GM12878 (cell line): Measurements from ENCODE around the gene SRC. TPM values are rescaled to one million over a fixed set of nuclear protein-coding genes. Genes with fewer than 3 reads are reported as not detected.

ENCODE experiments used
- ATAC-seq: fragments of 200-7000 bp; cut with Tn5 transposase; 3 replicates; pipeline ENCODE4 v1.9.1; 2020; ENCODE audit warnings: mild to moderate bottlenecking, moderate library complexity
- BruUV-seq: library from RNA; stranded (reverse); fragments of 400-500 nt; replicated peaks from 2 replicates; lab custom pipeline; 2021; lab: Mats Ljungman, UMichigan
- CTCF ChIA-PET: fragments of 300-600 bp; sonication (Branson Sonifier 250); formaldehyde crosslinking; extraction: SDS; loops from one replicate; lab custom pipeline; 2021; ENCODE audit warnings: inconsistent platforms; lab: Yijun Ruan, JAX
- POLR2A ChIA-PET: fragments of 350-600 bp; formaldehyde crosslinking; extraction: SDS; loops from one replicate; lab custom pipeline; 2021; ENCODE audit warnings: inconsistent platforms; lab: Charles Lee
- RAD21 ChIA-PET: fragments of 300-600 bp; sonication (Branson Sonifier 250); formaldehyde crosslinking; loops from one replicate; lab custom pipeline; 2023; ENCODE audit warnings: antibody characterized with exemption; ENCODE audit not compliant: unreplicated experiment; lab: Charles Lee
- SMC1A ChIA-PET: fragments of 300-600 bp; sonication (Branson Sonifier 250); formaldehyde crosslinking; loops from one replicate; lab custom pipeline; 2023; ENCODE audit not compliant: unreplicated experiment, uncharacterized antibody; lab: Charles Lee
- DNase-seq: peaks from one replicate; pipeline ENCODE4 v3.0.0-alpha.2; 2011; ENCODE audit warnings: low read depth, low spot score
- FAIRE-seq: peaks from 3 replicates; lab custom pipeline; 2011; peaks lifted over from hg19 to GRCh38; lab: Jason Lieb, UNC
- H2AFZ ChIP-seq: 2 replicates; pipeline ENCODE4 v1.6.0; 2011; ENCODE audit warnings: low read depth, low read length, control low read depth; ENCODE audit not compliant: control insufficient read depth
- H3K27ac ChIP-seq: 2 replicates; pipeline ENCODE4 v1.5.1; 2011; ENCODE audit warnings: control low read depth; ENCODE audit not compliant: control insufficient read depth, insufficient read depth
- H3K27me3 ChIP-seq, 2 experiments: replicated peaks in 1 of 2; 2 replicates each; pipeline versions ENCODE4 v1.6.0 to v1.6.1; 2011; ENCODE audit warnings: low read length in 1 of 2; ENCODE audit not compliant: control insufficient read depth in 2 of 2, insufficient read depth in 2 of 2
- H3K36me3 ChIP-seq, 2 experiments: 2 replicates each; pipeline ENCODE4 v1.5.1; 2011; ENCODE audit warnings: low read length in 1 of 2; ENCODE audit not compliant: control insufficient read depth in 2 of 2, insufficient read depth in 2 of 2
- H3K4me1 ChIP-seq: 2 replicates; pipeline ENCODE4 v1.6.1; 2011; ENCODE audit warnings: mild to moderate bottlenecking, low read length, moderate library complexity, mixed read lengths; ENCODE audit not compliant: control insufficient read depth, insufficient read depth
- H3K4me2 ChIP-seq: 2 replicates; pipeline ENCODE4 v1.6.0; 2011; ENCODE audit warnings: control low read depth; ENCODE audit not compliant: control insufficient read depth, insufficient read depth
- H3K4me3 ChIP-seq: fragments of 200-600 bp; sonication (generic); 2 replicates; pipeline ENCODE4 v1.5.1; 2016
- H3K79me2 ChIP-seq: 2 replicates; pipeline ENCODE4 v1.6.0; 2011; ENCODE audit warnings: low read length; ENCODE audit not compliant: control insufficient read depth, insufficient read depth
- H3K9ac ChIP-seq: 2 replicates; pipeline ENCODE4 v1.8.0; 2011; ENCODE audit warnings: low read length, control low read depth, mixed read lengths; ENCODE audit not compliant: control insufficient read depth, insufficient read depth
- H3K9me3 ChIP-seq: replicated peaks from 3 replicates; pipeline ENCODE4 v1.5.1; 2011; ENCODE audit warnings: mild to moderate bottlenecking, low read length; ENCODE audit not compliant: control insufficient read depth, insufficient read depth
- H4K20me1 ChIP-seq: 2 replicates; pipeline ENCODE4 v1.6.0; 2011; ENCODE audit not compliant: control insufficient read depth, insufficient read depth
- BHLHE40 ChIP-seq, 2 experiments: fragments of 450-650 bp in 1 of 2; IDR thresholded peaks; 2 replicates each; pipeline ENCODE4 v1.6.1; 2011 to 2017; ENCODE audit warnings: low read depth in 2 of 2, borderline replicate concordance in 1 of 2, improper control_type of control experiment in 1 of 2, low read length in 1 of 2, mild to moderate bottlenecking in 1 of 2
- IRF3 ChIP-seq: fragments of 450-650 bp; IDR thresholded peaks from 2 replicates; pipeline ENCODE4 v1.6.1; 2014; ENCODE audit warnings: mild to moderate bottlenecking
- MYB ChIP-seq: fragments of 150-350 bp; IDR thresholded peaks from 2 replicates; pipeline ENCODE4 v1.6.1; 2014; ENCODE audit warnings: mild to moderate bottlenecking, low read depth, low read length, borderline replicate concordance
- PAX8 ChIP-seq: fragments of 450-650 bp; IDR thresholded peaks from 2 replicates; pipeline ENCODE4 v1.6.1; 2017; ENCODE audit warnings: mild to moderate bottlenecking, moderate library complexity
- POLR2A ChIP-seq: IDR thresholded peaks from 2 replicates; pipeline ENCODE4 v1.6.1; 2011; ENCODE audit warnings: low read depth, mild to moderate bottlenecking, low read length
- POLR2AphosphoS2 ChIP-seq: IDR thresholded peaks from 2 replicates; pipeline ENCODE4 v1.6.1; 2011; ENCODE audit warnings: low read depth, mild to moderate bottlenecking, low read length, improper control_type of control experiment, moderate library complexity
- whole genome bisulfite sequencing: methylation state at CpG from one replicate; pipeline ENCODE4 v1.1.6; 2016; ENCODE audit warnings: low lambda C conversion rate; ENCODE audit not compliant: insufficient replicate concordance, insufficient coverage; ENCODE audit errors: missing lambda C conversion rate; 5-methylcytosine and 5-hydroxymethylcytosine counted together
- in situ Hi-C: fragments of 300-500 bp; cut with MboI; formaldehyde crosslinking; loops from 9 replicates; pipeline ENCODE4 v1.14.3; 2018; ENCODE audit warnings: mixed read lengths
- intact Hi-C: fragments of 100-400 bp; cut with micrococcal nuclease; formaldehyde crosslinking; loops from one replicate; pipeline ENCODE4 v1.14.2; 2022; ENCODE audit not compliant: unreplicated experiment
- polyA plus RNA-seq, 11 experiments: library from polyadenylated mRNA; depleted of rRNA in 4 of 11; unstranded in 6 of 11; stranded (reverse) in 5 of 11; fragments of >200 nt; fragmentation: Nextera tagmentation in 4 of 11; fragmentation: Illumina TruSeq in 1 of 11; extraction: Ambion mirVana in 4 of 11; extraction: Trizol in 1 of 11; gene quantifications; 1 replicate in 1 of 11; 2 replicates in 10 of 11; pipeline versions ENCODE4 v1.2.1 to v1.2.3, GENCODE V29; 2011 to 2016; ENCODE audit warnings: inconsistent platforms in 2 of 11, missing spikeins in 2 of 11, low read depth in 1 of 11
- total RNA-seq, 4 experiments: library from RNA; depleted of rRNA in 3 of 4; stranded (reverse); fragments of >200 nt in 3 of 4; fragmentation: Illumina TruSeq in 1 of 4; extraction: Trizol in 1 of 4; gene quantifications; 2 replicates each; pipeline versions ENCODE4 v1.2.1 to v1.2.3, GENCODE V29; 2013 to 2021

SRC gene
- total and polyA plus RNA-seq, 10 of the 15 experiments (the other 5 are each of a cell fraction or from before 2014, with no cell fraction given) = 0.60 to 71.3 (median 27.2) TPM

GRCh38 chr20:37403107-37404033 is 57.4 kb downstream of the SRC start:
- peaks cover 8% of the 10 kb centered on the region for H3K4me1 ChIP-seq
- no peak overlapping the region for H3K4me3 ChIP-seq
- intact Hi-C loops = loop anchor here (10.0 kb wide), 1 partner anchor 209 kb away; no protein-coding TSS in a partner anchor
- FAIRE-seq = no peak
- WGBS = 96% methylated on average over 34 of the region's 37 CpGs
- no peaks in the 10 kb centered on the region for H3K27me3 ChIP-seq
- no peaks in the 10 kb centered on the region for H4K20me1 ChIP-seq
- H3K27ac ChIP-seq = no peak overlapping the region
- no TSS peak for BruUV-seq
- no peak overlapping the region for H3K9ac ChIP-seq
- no peak for TF ChIP-seq BHLHE40 (IDR thresholded peaks at IDR 0.05; ENCODE audit: borderline replicate concordance in 1 of 2, low read depth in 2 of 2, low read length in 1 of 2)
- TF ChIP-seq PAX8 = no peak
- 0 out of 2 replicates have a peak, but pooled peaks have one; percentile 12 for TF ChIP-seq POLR2A
- no peak for TF ChIP-seq IRF3
- TF ChIP-seq, all 136 proteins: peak for 1
- peaks cover 8 to 39% of the 10 kb centered on the region in 2 experiments; a peak in 3 of 4 replicates for H3K36me3 ChIP-seq
- SMC1A ChIA-PET = no interaction called here
- RAD21 ChIA-PET = no interaction called here
- H3K79me2 ChIP-seq = no peaks in the 10 kb centered on the region
- in situ Hi-C loops = no loop called here
- DNase-seq (no peak), ATAC-seq (no peak)
- H2AFZ ChIP-seq = no peak overlapping the region
- POLR2A ChIA-PET = no interaction called here
- H3K9me3 ChIP-seq = no peaks in the 10 kb centered on the region
- no peak overlapping the region for H3K4me2 ChIP-seq
- CTCF ChIA-PET = no interaction called here

GRCh38 chr20:37404461-37404890 is 58.5 kb downstream of the SRC start:
- TF ChIP-seq MYB (no peak), POLR2AphosphoS2 (0 out of 2 replicates have a peak, but pooled peaks have one; percentile 51), POLR2A (peak; percentile 28; the same call in 1 of the 2 replicates)

More at GRCh38 chr20:37404461-37404890, 58.5 kb downstream of the SRC start:
- Histone ChIP-seq H3K4me3 (no peak overlapping the region), H3K4me2 (no peak overlapping the region), H2AFZ (no peak overlapping the region), H3K27ac (no peak overlapping the region), H3K79me2 (no peaks in the 10 kb centered on the region), H3K9me3 (no peaks in the 10 kb centered on the region), H3K36me3 (peaks cover 8 to 32% of the 10 kb centered on the region in 2 experiments; a peak in 3 of 4 replicates), H4K20me1 (no peaks in the 10 kb centered on the region), H3K9ac (no peak overlapping the region), H3K27me3 (no peaks in the 10 kb centered on the region), H3K4me1 (peaks cover 16% of the 10 kb centered on the region)
- ChIA-PET POLR2A (no interaction called here), RAD21 (no interaction called here), SMC1A (no interaction called here), CTCF (no interaction called here)
- ATAC-seq (no peak), DNase-seq (no peak), FAIRE-seq (no peak)
- intact Hi-C loops = loop anchor here (10.0 kb wide), 1 partner anchor 210 kb away; no protein-coding TSS in a partner anchor
- BruUV-seq = TSS peak; percentile 49
- in situ Hi-C loops = no loop called here
- 89% methylated on average over 6 of the region's 6 CpGs for WGBS
